Endodermal cell (in vitro differentiated cells): ENCODE results near the gene MIEF2. TPM values are rescaled to one million over a fixed set of nuclear protein-coding genes. Genes with fewer than 3 reads are reported as not detected.

Experiments used
- DNase-seq: peaks from one replicate; pipeline ENCODE4 v3.0.0-alpha.2; 2017
- H3K27ac ChIP-seq: 2 replicates; pipeline ENCODE4 v1.5.1; 2013; ENCODE audit warnings: mild to moderate bottlenecking, low read depth, low read length, moderate library complexity
- H3K27me3 ChIP-seq: 2 replicates; pipeline ENCODE4 v1.6.1; 2013; ENCODE audit warnings: mild to moderate bottlenecking, low read length, moderate library complexity; ENCODE audit not compliant: insufficient read depth, control insufficient read depth, poor library complexity, severe bottlenecking
- H3K36me3 ChIP-seq: 2 replicates; pipeline ENCODE4 v1.7.0; 2013; ENCODE audit warnings: mild to moderate bottlenecking, low read length, moderate library complexity; ENCODE audit not compliant: control insufficient read depth, insufficient read depth
- H3K4me1 ChIP-seq: one replicate; pipeline ENCODE4 v1.7.0; 2013; ENCODE audit warnings: low read length; ENCODE audit not compliant: control insufficient read depth, insufficient read depth
- H3K4me3 ChIP-seq: 2 replicates; pipeline ENCODE4 v1.5.1; 2013; ENCODE audit warnings: mild to moderate bottlenecking, low read length, moderate library complexity
- H3K9ac ChIP-seq: 2 replicates; pipeline ENCODE4 v1.6.1; 2013; ENCODE audit warnings: mild to moderate bottlenecking, low read length, moderate library complexity; ENCODE audit not compliant: poor library complexity, severe bottlenecking; ENCODE audit errors: extremely low read depth
- H3K9me3 ChIP-seq: 2 replicates; pipeline ENCODE4 v1.6.1; 2013; ENCODE audit warnings: mild to moderate bottlenecking, low read length, moderate library complexity; ENCODE audit not compliant: control insufficient read depth
- H3K27ac Mint-ChIP-seq: 2 replicates; pipeline ENCODE4 v1.8.0; 2020; ENCODE audit warnings: mixed read lengths
- H3K27me3 Mint-ChIP-seq: 2 replicates; pipeline ENCODE4 v1.8.0; 2021; ENCODE audit warnings: mild to moderate bottlenecking, mixed read lengths; ENCODE audit not compliant: insufficient read depth
- H3K36me3 Mint-ChIP-seq: 2 replicates; pipeline ENCODE4 v1.8.0; 2020; ENCODE audit warnings: low read depth, mixed read lengths
- H3K4me1 Mint-ChIP-seq: 2 replicates; pipeline ENCODE4 v1.8.0; 2020; ENCODE audit warnings: mixed read lengths
- H3K4me3 Mint-ChIP-seq: 2 replicates; pipeline ENCODE4 v1.8.0; 2020; ENCODE audit warnings: mild to moderate bottlenecking, moderate library complexity, mixed read lengths
- H3K9me3 Mint-ChIP-seq: 2 replicates; pipeline ENCODE4 v1.8.0; 2020; ENCODE audit warnings: mild to moderate bottlenecking, mixed read lengths
- CTCF ChIP-seq: fragments of 200-600 bp; sonication (generic); conservative IDR thresholded peaks from 2 replicates; pipeline ENCODE4 v1.5.0; 2021; ENCODE audit warnings: antibody characterized with exemption, mild to moderate bottlenecking
- WGBS, 2 experiments: methylation state at CpG; one replicate each; pipeline versions ENCODE4 v1.1.5 to v1.1.7; 2013; ENCODE audit warnings: missing lambda C conversion rate in 2 of 2, mixed read lengths in 1 of 2; ENCODE audit not compliant: insufficient coverage in 1 of 2, insufficient read length in 1 of 2; 5-methylcytosine and 5-hydroxymethylcytosine counted together
- total RNA-seq, 2 donors: library from RNA; stranded (reverse); fragmentation: NEBNext Ultra II Directional in 1 of 2; extraction: Animal tissue kit (Norgen Biotek cat#: 25700) in 1 of 2; gene quantifications; 2 replicates in 1 of 2; 3 replicates in 1 of 2; pipeline ENCODE4 v1.2.1, GENCODE V29; 2021

MIEF2 gene
- total RNA-seq, 2 donors from 2014 or later = 15.3 to 19.6 TPM

DNA sequence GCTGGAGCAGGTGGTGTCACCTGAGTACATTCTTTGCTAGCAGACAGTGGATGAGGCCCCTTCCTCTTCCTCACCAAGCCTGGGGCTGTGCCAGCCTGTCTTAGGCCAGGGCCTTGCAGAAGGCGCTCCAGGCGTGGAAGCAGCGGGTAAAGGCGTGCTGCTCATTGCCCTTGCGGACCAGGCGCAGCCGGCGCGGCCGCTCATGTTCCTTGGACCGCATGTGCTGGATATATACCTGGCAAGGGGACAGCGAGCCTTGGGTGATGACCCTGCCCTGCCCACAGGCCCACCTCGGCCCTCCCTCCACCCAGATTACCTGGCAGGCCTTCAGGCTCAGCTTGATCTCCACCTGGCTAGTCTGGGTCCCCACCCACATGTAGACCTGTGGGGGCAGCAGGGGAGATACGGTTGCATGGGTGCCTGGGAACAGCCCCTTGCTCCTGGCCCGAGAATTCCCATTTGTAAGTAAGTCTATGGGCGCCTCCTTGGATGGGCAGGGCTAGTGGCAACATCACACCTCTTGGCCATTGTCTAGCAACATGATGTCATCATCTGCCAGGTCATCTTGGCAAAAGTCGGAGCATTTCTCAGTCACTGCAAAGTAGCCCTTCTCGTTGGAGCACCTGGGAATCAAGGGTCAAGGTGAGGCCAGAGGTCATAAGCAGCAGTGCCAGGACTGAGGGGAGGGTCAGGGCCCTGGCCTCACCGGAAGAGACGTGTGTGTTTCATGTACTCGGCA, 15.3 kb upstream of the MIEF2 start:
- H3K36me3 Mint-ChIP-seq = peaks cover 56% of the 10 kb centered on the region

DNA sequence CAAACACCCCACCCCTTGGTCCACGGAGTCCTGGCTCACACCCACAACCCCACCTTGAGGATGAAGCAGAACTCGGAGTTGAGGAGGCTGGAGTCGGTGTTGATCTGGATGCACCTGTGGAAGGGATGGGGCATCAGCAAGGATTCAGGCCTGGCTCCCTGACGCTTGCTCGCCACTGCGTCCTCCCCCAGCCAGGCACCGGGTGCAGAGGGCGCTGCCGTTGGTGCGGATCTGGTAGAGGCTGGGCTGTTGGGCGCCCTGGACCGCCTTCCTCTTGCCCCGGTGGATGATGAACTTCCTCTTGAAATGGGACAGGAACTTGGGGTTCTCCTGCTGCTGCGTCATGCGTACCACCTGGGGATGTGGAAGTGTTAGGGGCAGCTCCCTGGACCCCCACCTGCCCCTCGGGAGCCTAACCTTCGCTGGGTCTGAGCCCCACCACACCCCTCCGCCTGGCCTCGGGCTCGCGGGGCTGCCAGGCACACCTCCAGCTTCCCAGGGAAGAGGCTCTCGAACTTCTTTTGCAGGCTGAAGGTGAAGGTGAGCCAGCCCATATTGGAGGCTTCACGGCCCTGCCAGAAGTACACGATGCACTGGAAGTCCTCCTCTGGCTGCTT, 14.2 kb upstream of the MIEF2 start:
- no peaks in the 10 kb centered on the region for H3K9me3 Mint-ChIP-seq
- peaks cover 6% of the 10 kb centered on the region for H3K4me1 Mint-ChIP-seq
- peak overlapping the region; percentile 63 for H3K4me3 Mint-ChIP-seq
- H3K27me3 ChIP-seq = no peaks in the 10 kb centered on the region
- no peaks in the 10 kb centered on the region for H3K27me3 Mint-ChIP-seq
- no peaks in the 10 kb centered on the region for H3K9me3 ChIP-seq
- WGBS, 2 experiments = 94 to 95% methylated on average over 20 to 23 of the region's 24 CpGs
- H3K4me3 ChIP-seq = no peak overlapping the region
- no peak for DNase-seq
- no peaks in the 10 kb centered on the region for H3K4me1 ChIP-seq
- H3K36me3 Mint-ChIP-seq = peaks cover 64% of the 10 kb centered on the region
- H3K9ac ChIP-seq = no peak overlapping the region
- TF ChIP-seq CTCF = no peak
- no peak overlapping the region for H3K27ac ChIP-seq
- H3K27ac Mint-ChIP-seq = no peak overlapping the region
- H3K36me3 ChIP-seq = peaks cover 62% of the 10 kb centered on the region

More for the DNA sequence above, 15.3 kb upstream of the MIEF2 start:
- peaks cover 6% of the 10 kb centered on the region for H3K4me1 Mint-ChIP-seq
- no peaks in the 10 kb centered on the region for H3K27me3 ChIP-seq
- no peak overlapping the region for H3K27ac ChIP-seq
- peak overlapping the region; percentile 52 for H3K27ac Mint-ChIP-seq
- no peak for DNase-seq
- H3K4me3 Mint-ChIP-seq = no peak overlapping the region
- no peaks in the 10 kb centered on the region for H3K9me3 ChIP-seq
- no peak for TF ChIP-seq CTCF
- 90 to 94% methylated on average over 11 to 21 of the region's 21 CpGs for WGBS, 2 experiments
- no peaks in the 10 kb centered on the region for H3K27me3 Mint-ChIP-seq
- H3K9ac ChIP-seq = no peak overlapping the region
- H3K9me3 Mint-ChIP-seq = no peaks in the 10 kb centered on the region
- H3K4me3 ChIP-seq = no peak overlapping the region
- no peaks in the 10 kb centered on the region for H3K4me1 ChIP-seq
- peaks cover 52% of the 10 kb centered on the region for H3K36me3 ChIP-seq

GRCh38 chr17:18246880-18247612, 13.4 kb upstream of the MIEF2 start:
- no peak overlapping the region for H3K9ac ChIP-seq
- peaks cover 71% of the 10 kb centered on the region for H3K36me3 Mint-ChIP-seq
- DNase-seq = peak; percentile 99

More at GRCh38 chr17:18246880-18247612, 13.4 kb upstream of the MIEF2 start:
- Histone ChIP-seq H3K4me3 (no peak overlapping the region), H3K4me1 (no peaks in the 10 kb centered on the region), H3K27ac (no peak overlapping the region), H3K36me3 (peaks cover 70% of the 10 kb centered on the region), H3K9me3 (no peaks in the 10 kb centered on the region), H3K27me3 (no peaks in the 10 kb centered on the region)
- WGBS, 2 experiments = 25 to 54% methylated on average over 10 to 46 of the region's 46 CpGs
- Mint-ChIP-seq H3K4me1 (peaks cover 6% of the 10 kb centered on the region), H3K4me3 (peak overlapping the region; percentile 63), H3K9me3 (no peaks in the 10 kb centered on the region), H3K27ac (peak overlapping the region; percentile 99), H3K27me3 (no peaks in the 10 kb centered on the region)
- no peak for TF ChIP-seq CTCF
